OCI-LY7 (cell line): ENCODE data around the gene LRRC73. TPM values are rescaled to one million over a fixed set of nuclear protein-coding genes. Genes with fewer than 3 reads are reported as not detected.

ENCODE experiments used
- BruUV-seq: library from RNA; stranded (reverse); fragments of 400-500 nt; replicated peaks from 2 replicates; lab custom pipeline; 2021; lab: Mats Ljungman, UMichigan
- CTCF ChIA-PET: fragments of 300-600 bp; sonication (Branson Sonifier 250); formaldehyde crosslinking; loops from one replicate; lab custom pipeline; 2022; ENCODE audit warnings: antibody characterized with exemption; ENCODE audit not compliant: unreplicated experiment; lab: Charles Lee
- POLR2A ChIA-PET: fragments of 300-600 bp; sonication (Branson Sonifier 250); formaldehyde crosslinking; loops from one replicate; lab custom pipeline; 2022; ENCODE audit warnings: antibody characterized with exemption; lab: Charles Lee
- DNase-seq: peaks from one replicate; pipeline ENCODE4 v3.0.0-alpha.2; 2015; ENCODE audit warnings: low spot score
- H2AFZ ChIP-seq: fragments of 200-600 bp; sonication (generic), shearing (Covaris generic); 2 replicates; pipeline ENCODE4 v1.6.1; 2014; ENCODE audit warnings: mild to moderate bottlenecking, antibody characterized with exemption, low read length, moderate library complexity
- H3K27ac ChIP-seq: fragments of 200-600 bp; sonication (generic); 2 replicates; pipeline ENCODE4 v1.5.1; 2014; ENCODE audit warnings: mixed run types, low read depth, mild to moderate bottlenecking, moderate library complexity, low read length, inconsistent platforms; ENCODE audit not compliant: poor library complexity, severe bottlenecking
- H3K36me3 ChIP-seq: fragments of 200-600 bp; sonication (generic); 2 replicates; pipeline ENCODE4 v1.6.1; 2014; ENCODE audit warnings: mild to moderate bottlenecking, antibody characterized with exemption, low read length, moderate library complexity, mixed read lengths; ENCODE audit not compliant: insufficient read depth
- H3K4me1 ChIP-seq: fragments of 200-600 bp; sonication (generic); 2 replicates; pipeline ENCODE4 v1.5.1; 2014; ENCODE audit warnings: mild to moderate bottlenecking, low read length; ENCODE audit not compliant: insufficient read depth, poor library complexity, severe bottlenecking
- H3K4me2 ChIP-seq: fragments of 200-600 bp; sonication (generic); 2 replicates; pipeline ENCODE4 v1.6.1; 2014; ENCODE audit warnings: mild to moderate bottlenecking, low read length
- H3K4me3 ChIP-seq: fragments of 200-600 bp; sonication (generic); 2 replicates; pipeline ENCODE4 v1.5.1; 2014; ENCODE audit warnings: mild to moderate bottlenecking, low read depth, low read length; ENCODE audit not compliant: poor library complexity, severe bottlenecking
- H3K79me2 ChIP-seq: fragments of 200-600 bp; sonication (generic); 2 replicates; pipeline ENCODE4 v1.6.1; 2016; ENCODE audit warnings: low read depth, mild to moderate bottlenecking, low read length, moderate library complexity, mixed read lengths; ENCODE audit not compliant: insufficient read depth
- H3K9me2 ChIP-seq: fragments of 200-600 bp; sonication (generic); 2 replicates; pipeline ENCODE4 v1.6.1; 2016; ENCODE audit warnings: mild to moderate bottlenecking, low read length, mixed read lengths; ENCODE audit not compliant: insufficient read depth
- H3K9me3 ChIP-seq: fragments of 200-600 bp; sonication (generic); 2 replicates; pipeline ENCODE4 v1.6.1; 2014; ENCODE audit warnings: mild to moderate bottlenecking, mixed run types, low read length, mixed read lengths
- H4K20me1 ChIP-seq: fragments of 200-600 bp; sonication (generic); 2 replicates; pipeline ENCODE4 v1.6.1; 2014; ENCODE audit warnings: mild to moderate bottlenecking, antibody characterized with exemption, low read length, moderate library complexity, mixed read lengths; ENCODE audit not compliant: insufficient read depth
- EZH2phosphoT487 ChIP-seq: fragments of 200-600 bp; sonication (generic); IDR thresholded peaks from 2 replicates; pipeline ENCODE4 v1.6.1; 2018; ENCODE audit warnings: low read depth, borderline replicate concordance, mild to moderate bottlenecking, mixed run types, antibody characterized with exemption, low read length, moderate library complexity, mixed read lengths
- intact Hi-C: fragments of 100-400 bp; cut with micrococcal nuclease; formaldehyde crosslinking; loops from one replicate; pipeline ENCODE4 v1.10.0; 2022; ENCODE audit not compliant: unreplicated experiment
- total RNA-seq, 2 experiments: library from RNA; depleted of rRNA in 1 of 2; stranded (reverse); fragments of >200 nt in 1 of 2; shearing (Covaris generic) in 1 of 2; gene quantifications; 2 replicates each; pipeline ENCODE4 v1.2.3, GENCODE V29; 2014 to 2022
- TF ChIP-seq, protein P1 (sequence below): fragments of 200-600 bp; sonication (generic); conservative IDR thresholded peaks from 2 replicates; pipeline ENCODE4 v1.5.1; 2014; ENCODE audit warnings: mild to moderate bottlenecking, antibody characterized with exemption, low read length, moderate library complexity, mixed read lengths

The LRRC73 gene
- total RNA-seq, 2 experiments from 2014 or later, result 0.19 to 0.25 TPM

DNA sequence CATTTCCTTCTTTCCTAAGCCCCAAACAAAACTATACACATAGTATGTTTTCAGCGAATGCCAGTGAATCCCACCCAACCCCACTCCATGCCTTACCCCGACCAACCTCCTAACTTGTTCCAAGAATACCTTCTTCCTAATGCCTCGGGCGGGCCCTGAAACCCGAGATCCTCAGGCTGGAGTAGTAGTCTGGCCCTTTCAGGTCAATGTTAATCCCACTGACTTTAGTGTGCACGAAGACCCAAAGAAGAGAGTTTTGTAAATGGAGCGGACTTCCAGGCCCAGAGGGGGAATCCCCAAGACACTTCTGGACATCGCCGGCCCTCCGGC is 6.2 kb upstream of the LRRC73 start:
- TF ChIP-seq, protein P1, sequence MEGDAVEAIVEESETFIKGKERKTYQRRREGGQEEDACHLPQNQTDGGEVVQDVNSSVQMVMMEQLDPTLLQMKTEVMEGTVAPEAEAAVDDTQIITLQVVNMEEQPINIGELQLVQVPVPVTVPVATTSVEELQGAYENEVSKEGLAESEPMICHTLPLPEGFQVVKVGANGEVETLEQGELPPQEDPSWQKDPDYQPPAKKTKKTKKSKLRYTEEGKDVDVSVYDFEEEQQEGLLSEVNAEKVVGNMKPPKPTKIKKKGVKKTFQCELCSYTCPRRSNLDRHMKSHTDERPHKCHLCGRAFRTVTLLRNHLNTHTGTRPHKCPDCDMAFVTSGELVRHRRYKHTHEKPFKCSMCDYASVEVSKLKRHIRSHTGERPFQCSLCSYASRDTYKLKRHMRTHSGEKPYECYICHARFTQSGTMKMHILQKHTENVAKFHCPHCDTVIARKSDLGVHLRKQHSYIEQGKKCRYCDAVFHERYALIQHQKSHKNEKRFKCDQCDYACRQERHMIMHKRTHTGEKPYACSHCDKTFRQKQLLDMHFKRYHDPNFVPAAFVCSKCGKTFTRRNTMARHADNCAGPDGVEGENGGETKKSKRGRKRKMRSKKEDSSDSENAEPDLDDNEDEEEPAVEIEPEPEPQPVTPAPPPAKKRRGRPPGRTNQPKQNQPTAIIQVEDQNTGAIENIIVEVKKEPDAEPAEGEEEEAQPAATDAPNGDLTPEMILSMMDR, result no peak
- TF ChIP-seq EZH2phosphoT487, result no peak
- Histone ChIP-seq H3K27ac (peak overlapping the region; percentile 28), H2AFZ (peak overlapping the region; percentile 78; the same call in 1 of the 2 replicates), H3K4me1 (peaks cover 20% of the 10 kb centered on the region), H3K9me2 (no peaks in the 10 kb centered on the region), H3K4me2 (peak overlapping the region; percentile 86), H3K79me2 (peaks cover 42% of the 10 kb centered on the region), H3K9me3 (no peaks in the 10 kb centered on the region), H3K4me3 (peak overlapping the region; percentile 95), H4K20me1 (peaks cover 9% of the 10 kb centered on the region; the same call in 1 of the 2 replicates), H3K36me3 (peaks cover 65% of the 10 kb centered on the region)
- intact Hi-C loops, result loop anchor here (10.0 kb wide), 1 partner anchor 558 kb away; no protein-coding TSS in a partner anchor
- BruUV-seq, result TSS peak; percentile 79
- POLR2A ChIA-PET, result interaction anchor here (0.5 to 2.0 kb wide), 6 partner anchors 13 to 113 kb away, joined by 3 to 6 read pairs (median 3); partner anchors contain the start of genes ABCC10 and GTPBP2
- DNase-seq, result no peak
- CTCF ChIA-PET, result interaction anchor here (0.9 kb wide), 1 partner anchor 10 kb away, joined by 4 read pairs; no protein-coding TSS in a partner anchor

DNA sequence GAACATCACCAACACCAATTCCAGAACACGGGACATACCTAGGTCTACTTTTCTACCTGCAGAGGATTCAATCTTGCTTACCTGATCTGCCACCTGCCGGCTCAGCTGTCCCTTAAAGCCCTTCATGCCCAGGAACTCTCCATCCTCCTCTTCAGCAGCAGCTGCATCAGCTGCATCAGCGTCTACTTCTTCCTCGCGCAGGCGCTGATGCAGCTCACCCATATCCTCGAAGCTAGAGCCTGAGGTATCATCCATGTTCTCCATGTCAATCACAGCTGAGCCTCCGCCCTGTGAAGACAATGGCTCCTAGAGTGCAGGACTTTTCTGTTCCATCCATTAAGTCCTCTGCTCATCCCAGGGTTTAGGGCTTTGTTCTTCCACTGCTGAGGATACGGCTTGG is 5.7 kb upstream of the LRRC73 start:
- Histone ChIP-seq H4K20me1 (peaks cover 9% of the 10 kb centered on the region; the same call in 1 of the 2 replicates), H3K4me3 (peak overlapping the region; percentile 95), H3K79me2 (peaks cover 42% of the 10 kb centered on the region), H3K9me3 (no peaks in the 10 kb centered on the region), H3K27ac (no peak overlapping the region), H2AFZ (no peak overlapping the region), H3K4me1 (peaks cover 20% of the 10 kb centered on the region), H3K36me3 (peaks cover 62% of the 10 kb centered on the region), H3K9me2 (no peaks in the 10 kb centered on the region), H3K4me2 (peak overlapping the region; percentile 86)
- intact Hi-C loops, result loop anchor here (10.0 kb wide), 1 partner anchor 559 kb away; no protein-coding TSS in a partner anchor
- POLR2A ChIA-PET, result interaction anchor here (0.7 to 2.0 kb wide), 5 partner anchors 18 to 452 kb away, joined by 3 to 6 read pairs (median 3); partner anchors contain the start of genes ABCC10 and GTPBP2
- BruUV-seq, result no TSS peak
- TF ChIP-seq EZH2phosphoT487, result no peak
- TF ChIP-seq, protein P1, result no peak
- no peak for DNase-seq
- CTCF ChIA-PET, result interaction anchor here (0.9 kb wide), 1 partner anchor 9 kb away, joined by 4 read pairs; no protein-coding TSS in a partner anchor

DNA sequence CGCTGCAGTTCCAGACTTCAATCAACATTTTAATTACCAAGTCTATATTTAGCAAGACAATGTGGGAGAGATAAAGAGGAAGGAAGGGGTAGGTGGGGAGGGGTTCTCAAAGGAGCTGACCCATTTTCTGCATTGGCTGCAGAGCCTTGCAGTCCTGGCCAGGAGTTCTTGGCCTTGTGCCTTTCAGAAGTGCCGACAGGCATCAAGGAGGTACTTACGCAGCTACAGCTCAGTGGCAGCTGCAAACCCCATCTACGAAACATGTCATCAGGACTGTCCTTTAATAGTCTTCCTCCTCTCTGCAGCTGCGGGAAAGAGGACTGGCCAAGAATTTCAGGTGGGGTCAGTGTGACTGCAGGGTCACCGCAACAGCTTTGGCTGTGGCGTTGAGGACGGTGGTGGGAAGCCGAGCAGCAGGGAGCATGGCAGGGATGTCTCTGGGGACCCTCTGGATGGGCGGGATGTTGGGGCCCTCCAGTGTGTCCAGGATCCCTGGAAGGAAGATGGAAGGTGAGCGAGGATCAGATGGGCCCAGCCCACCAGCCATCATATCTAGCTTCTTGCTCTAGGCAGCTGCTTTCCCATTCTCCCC is 1.8 kb upstream of the LRRC73 start:
- Histone ChIP-seq H3K4me3 (no peak overlapping the region), H4K20me1 (no peaks in the 10 kb centered on the region), H3K4me1 (peaks cover 8% of the 10 kb centered on the region), H2AFZ (no peak overlapping the region), H3K36me3 (peaks cover 40% of the 10 kb centered on the region), H3K9me3 (no peaks in the 10 kb centered on the region), H3K27ac (no peak overlapping the region), H3K79me2 (peaks cover 15% of the 10 kb centered on the region; the same call in 1 of the 2 replicates), H3K9me2 (no peaks in the 10 kb centered on the region), H3K4me2 (no peak overlapping the region)
- CTCF ChIA-PET, result no interaction called here
- TF ChIP-seq EZH2phosphoT487, result no peak
- TF ChIP-seq, protein P1, result no peak
- POLR2A ChIA-PET, result interaction anchor here (0.6 to 0.9 kb wide), 2 partner anchors 35 to 48 kb away, joined by 3 to 6 read pairs; no protein-coding TSS in a partner anchor
- no peak for DNase-seq
- no TSS peak for BruUV-seq
- intact Hi-C loops, result loop anchor here (10.0 kb wide), 1 partner anchor 563 kb away; no protein-coding TSS in a partner anchor
